Right renal cortex interstitium (tissue), 3 donors: ENCODE data around the gene CLVS2. TPM values are rescaled to one million over a fixed set of nuclear protein-coding genes. Genes with fewer than 3 reads are reported as not detected.

ENCODE experiments used
- DNase-seq, 3 donors: peaks; one replicate each; pipeline ENCODE4 v3.0.0-alpha.2; 2013; ENCODE audit warnings: low read depth in 3 of 3, low spot score in 2 of 3
- polyA plus RNA-seq, 3 donors: library from polyadenylated mRNA; unstranded; fragments of 120-200 nt; gene quantifications; one replicate each; pipeline ENCODE4 v1.2.1, GENCODE V29; 2013; ENCODE audit not compliant: insufficient read length in 3 of 3

Gene CLVS2
- polyA plus RNA-seq = under 1 TPM; 0.16 to 0.31 (median 0.19) TPM

- DNase-seq = peak in 2 of 3 donors; percentile 10 to 32
These were observed at the start of gene CLVS2 for GRCh38 chr6:122995921-122996793. CLVS2 (plus strand) TSS chr6:122996235; CDS start chr6:122997778, 1,543 bp downstream.

DNA sequence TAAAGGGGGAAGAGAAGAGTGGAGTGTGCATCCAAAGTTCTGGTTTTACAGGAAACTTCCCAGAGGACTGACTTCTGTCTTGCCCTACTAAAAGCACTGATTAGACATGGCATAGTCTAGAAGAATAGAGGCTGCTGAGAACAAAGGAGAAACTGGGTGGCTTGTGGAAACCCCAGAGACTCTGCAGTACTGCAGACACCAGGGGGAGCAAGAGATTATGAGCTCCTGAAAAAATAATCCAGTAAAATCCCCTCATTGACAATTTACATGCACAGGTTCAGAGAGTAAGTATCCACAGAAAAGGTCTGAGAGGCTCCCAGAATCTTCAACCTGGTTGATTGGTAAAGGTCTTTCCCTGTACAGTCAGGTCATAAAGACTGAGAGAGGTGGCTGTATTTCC is 48.7 kb upstream of the CLVS2 start:
- no peak for DNase-seq

GRCh38 chr6:122953766-122954165 is 42.3 kb upstream of the CLVS2 start:
- no peak for DNase-seq

DNA sequence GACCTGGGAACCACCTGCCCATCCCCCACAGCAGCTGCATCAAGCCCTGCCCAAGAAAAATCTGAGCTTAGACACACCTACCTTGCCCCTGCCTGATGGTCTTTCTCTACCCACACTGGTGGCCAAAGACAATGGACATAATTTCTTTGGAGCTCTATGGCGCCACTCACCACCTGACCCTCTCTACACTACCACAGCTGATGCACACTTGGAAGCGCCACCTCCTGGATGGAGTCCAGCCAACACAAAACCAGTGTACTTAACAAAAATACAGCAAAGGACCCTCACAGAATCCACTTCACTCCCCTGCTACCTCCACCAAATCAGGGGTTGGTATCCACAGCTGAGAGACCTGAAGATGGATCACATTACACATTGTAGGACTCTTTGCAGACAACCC is 39.7 kb upstream of the CLVS2 start:
- DNase-seq = no peak

GRCh38 chr6:122962000-122962624 is 33.9 kb upstream of the CLVS2 start:
- no peak for DNase-seq

- no peak for DNase-seq
These were observed 26.0 kb upstream of the CLVS2 start for GRCh38 chr6:122969999-122970533.

- DNase-seq = no peak
These were observed 18.9 kb upstream of the CLVS2 start for GRCh38 chr6:122977180-122977579.

DNA sequence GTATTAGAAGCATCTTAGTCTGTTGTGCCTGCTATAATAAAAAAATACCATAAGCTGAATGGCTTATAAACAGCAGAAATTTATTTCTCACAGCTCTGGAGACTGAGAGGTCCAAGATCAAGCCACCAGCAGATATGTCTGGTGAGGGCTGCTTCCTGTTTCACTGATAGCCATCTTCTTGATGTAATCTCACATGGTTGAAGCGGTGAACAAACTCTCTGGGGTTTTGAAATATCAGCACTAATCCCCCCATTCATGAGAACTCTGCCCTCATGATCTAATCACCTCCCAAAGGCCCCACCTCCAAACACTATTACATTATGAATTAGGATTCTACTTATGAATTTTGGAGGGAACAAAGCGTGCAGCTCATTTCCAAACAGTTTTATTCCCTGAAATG is 11.6 kb upstream of the CLVS2 start:
- no peak for DNase-seq

- no peak for DNase-seq
These were observed 1.8 kb upstream of the CLVS2 start for GRCh38 chr6:122994256-122994655.

DNA sequence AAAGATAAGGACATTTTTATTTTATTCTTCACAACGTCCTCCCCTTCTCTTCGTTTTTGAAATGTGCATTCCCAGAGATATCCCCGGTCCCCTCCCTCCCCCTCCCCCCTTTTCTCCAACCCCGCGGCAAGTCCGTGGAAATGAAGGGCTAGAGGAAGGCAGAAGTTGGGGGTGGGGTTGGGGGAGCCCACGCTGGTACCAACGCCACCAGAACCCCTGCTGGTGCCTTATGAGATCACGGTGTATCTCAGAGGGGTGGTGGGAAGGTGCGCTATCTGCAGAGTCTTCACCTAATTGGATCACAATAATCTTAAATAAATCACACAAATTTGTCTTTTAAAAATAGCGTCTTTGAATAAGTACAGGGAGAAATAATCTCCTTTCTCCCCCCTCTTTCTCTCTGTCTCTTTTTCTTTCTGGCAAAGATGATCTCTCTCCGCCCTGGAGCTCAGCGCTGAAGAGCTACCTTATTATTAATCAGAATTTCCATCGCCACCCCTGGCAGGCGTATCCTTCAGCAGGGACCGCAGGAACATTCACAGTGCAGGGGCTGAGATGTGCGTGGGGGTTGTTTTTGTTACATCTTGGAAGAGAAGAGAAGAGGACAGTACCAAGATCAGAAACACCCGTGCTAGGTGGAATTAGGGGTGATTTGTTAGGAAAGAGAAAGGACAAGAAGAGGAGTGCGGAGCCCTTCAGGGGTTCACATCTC is 915 bp downstream of the CLVS2 start:
- no peak for DNase-seq

GRCh38 chr6:122997541-122998150 is 1.6 kb downstream of the CLVS2 start:
- no peak for DNase-seq

- DNase-seq = no peak
These were observed 2.5 kb downstream of the CLVS2 start for GRCh38 chr6:122998403-122998975.

DNA sequence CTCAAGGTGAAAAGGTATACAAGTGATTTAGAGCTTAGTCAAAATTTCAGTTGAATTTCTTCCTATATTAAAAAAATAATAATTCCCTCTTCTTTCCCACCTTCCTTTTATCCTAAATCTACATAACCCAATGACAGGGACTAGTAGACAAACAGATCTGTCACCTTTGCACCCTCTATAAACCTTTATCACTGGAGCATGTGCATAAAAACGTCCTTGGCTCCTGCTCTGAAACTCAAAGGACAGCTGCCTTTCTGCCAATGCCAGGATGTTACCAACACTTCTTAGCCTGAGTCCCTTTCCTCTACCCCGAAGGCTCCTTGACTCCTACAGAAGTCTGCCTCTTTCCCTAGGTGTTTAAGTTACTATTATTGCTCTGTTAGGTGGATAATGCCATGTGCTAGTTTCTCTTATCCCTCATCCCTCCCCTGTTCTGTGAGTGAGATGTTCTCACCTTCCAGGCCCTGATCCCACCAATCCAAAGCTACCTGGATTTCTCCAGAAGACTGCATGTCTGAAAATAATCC is 4.3 kb downstream of the CLVS2 start:
- no peak for DNase-seq

DNA sequence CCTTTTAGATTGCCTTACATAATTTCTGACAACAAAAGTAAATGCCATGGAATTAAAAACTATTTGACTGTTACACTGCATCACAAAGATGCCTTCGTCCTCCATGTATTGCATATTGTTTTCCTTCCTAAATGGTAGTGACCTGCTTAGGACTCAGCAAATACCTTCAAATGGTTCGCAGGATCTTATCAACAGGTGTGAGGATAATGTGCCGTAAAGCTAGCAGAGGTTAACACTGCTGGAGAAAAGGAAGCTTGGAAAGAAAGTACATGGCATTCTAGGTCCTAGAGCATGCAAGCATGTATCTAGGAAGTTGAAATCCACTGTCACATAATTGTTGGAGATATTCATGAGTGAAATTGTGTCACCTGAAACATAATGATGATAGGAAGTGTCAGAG is 5.5 kb downstream of the CLVS2 start:
- no peak for DNase-seq

DNA sequence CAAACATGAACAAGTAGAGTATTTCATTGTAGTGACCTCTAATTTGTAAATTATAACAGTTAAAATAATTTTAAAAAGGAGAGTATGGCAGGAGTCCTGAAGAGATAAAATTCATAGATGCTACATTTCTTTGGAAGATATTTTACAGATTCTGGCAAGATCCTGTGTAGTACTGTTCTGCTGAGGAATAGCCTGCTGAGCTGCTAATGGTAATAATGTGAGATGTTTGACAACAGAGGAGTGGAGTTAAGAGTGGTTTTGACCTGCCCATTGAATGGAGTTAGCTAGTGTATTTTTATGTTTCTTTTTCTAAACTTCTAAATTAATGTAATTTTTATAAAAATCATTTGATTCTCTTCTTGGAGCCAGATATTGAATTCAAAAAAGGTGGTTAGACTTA is 11.8 kb downstream of the CLVS2 start:
- no peak for DNase-seq

DNA sequence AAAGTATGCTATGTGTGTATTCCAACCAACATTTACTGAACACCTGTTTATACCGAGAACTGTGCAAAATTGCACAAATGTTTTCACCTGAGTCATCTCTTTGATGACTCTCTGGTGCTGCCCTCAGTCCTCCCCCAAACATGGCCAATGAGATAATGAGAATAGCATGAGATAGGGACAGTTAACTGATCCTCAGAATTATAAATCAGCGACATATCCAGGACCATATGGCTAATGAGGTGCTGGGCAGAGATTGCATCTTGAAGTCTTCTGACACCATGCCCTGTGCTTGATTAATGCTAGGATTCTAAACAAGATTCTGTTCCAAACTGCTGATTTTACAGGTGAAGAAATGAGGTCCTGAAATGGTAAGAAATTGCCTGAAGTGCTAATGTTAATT is 13.0 kb downstream of the CLVS2 start:
- no peak for DNase-seq

GRCh38 chr6:123014835-123015234 is 18.8 kb downstream of the CLVS2 start:
- DNase-seq = no peak

GRCh38 chr6:123016431-123017103 is 20.5 kb downstream of the CLVS2 start:
- DNase-seq = no peak

DNA sequence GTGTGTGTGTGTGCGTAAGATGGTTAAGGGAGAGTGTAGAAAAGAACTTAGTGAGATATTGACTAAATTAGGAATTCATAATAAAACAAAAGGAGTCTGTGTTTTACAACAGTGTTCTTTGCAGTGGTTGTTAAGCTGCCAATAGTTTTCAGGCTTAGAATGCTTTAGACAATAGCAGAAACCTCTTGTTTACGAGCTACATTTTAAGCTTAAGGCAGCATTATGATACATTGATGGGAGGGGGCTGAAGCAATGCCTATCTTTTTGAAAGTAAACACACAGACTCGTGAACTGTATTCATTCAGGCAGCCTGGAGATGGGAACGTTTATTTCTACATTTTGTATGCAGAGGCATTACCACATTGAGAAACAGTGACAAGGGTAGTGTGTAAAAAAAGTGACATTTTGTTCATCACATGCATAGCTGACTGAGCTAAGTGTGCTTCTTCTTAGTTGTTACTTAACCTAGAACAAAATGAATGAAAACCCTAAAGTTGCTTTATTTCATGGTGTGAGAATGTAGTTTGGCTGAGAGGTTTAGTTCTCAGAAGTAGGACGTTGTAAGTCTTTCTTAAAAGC is 21.2 kb downstream of the CLVS2 start:
- DNase-seq = no peak
